Measurements from ENCODE around the gene CYP19A1.

- TF ChIP-seq EP300 (IDR thresholded peaks at IDR 0.05) (no peak), POLR2A (IDR thresholded peaks at IDR 0.05) (no peak), CTCF (IDR thresholded peaks at IDR 0.05) (no peak), POLR2AphosphoS5 (IDR thresholded peaks at IDR 0.05) (no peak)
Measured at GRCh38 chr15:51168700-51169099, 169.7 kb downstream of the CYP19A1 start.
